HFF-Myc (cell line): ENCODE measurements around the gene MRPL18.

Experiments
- DNase-seq: peaks from one replicate; pipeline ENCODE4 v3.0.0-alpha.2; 2011; ENCODE audit warnings: low read depth; ENCODE audit errors: extremely low read depth
- H3K4me3 ChIP-seq: replicated peaks from 2 replicates; pipeline ENCODE4 v1.5.1; 2011; ENCODE audit warnings: low read depth, mild to moderate bottlenecking, control low read depth, low read length
- TF ChIP-seq, protein P1 (sequence below): IDR thresholded peaks from 2 replicates; pipeline ENCODE4 v1.5.1; 2012; ENCODE audit warnings: mild to moderate bottlenecking, low read depth, low read length, control low read depth; ENCODE audit errors: missing control alignments

MRPL18 gene

GRCh38 chr6:159832946-159833345 lies 42.7 kb downstream of the MRPL18 start:
- TF ChIP-seq, protein P1, sequence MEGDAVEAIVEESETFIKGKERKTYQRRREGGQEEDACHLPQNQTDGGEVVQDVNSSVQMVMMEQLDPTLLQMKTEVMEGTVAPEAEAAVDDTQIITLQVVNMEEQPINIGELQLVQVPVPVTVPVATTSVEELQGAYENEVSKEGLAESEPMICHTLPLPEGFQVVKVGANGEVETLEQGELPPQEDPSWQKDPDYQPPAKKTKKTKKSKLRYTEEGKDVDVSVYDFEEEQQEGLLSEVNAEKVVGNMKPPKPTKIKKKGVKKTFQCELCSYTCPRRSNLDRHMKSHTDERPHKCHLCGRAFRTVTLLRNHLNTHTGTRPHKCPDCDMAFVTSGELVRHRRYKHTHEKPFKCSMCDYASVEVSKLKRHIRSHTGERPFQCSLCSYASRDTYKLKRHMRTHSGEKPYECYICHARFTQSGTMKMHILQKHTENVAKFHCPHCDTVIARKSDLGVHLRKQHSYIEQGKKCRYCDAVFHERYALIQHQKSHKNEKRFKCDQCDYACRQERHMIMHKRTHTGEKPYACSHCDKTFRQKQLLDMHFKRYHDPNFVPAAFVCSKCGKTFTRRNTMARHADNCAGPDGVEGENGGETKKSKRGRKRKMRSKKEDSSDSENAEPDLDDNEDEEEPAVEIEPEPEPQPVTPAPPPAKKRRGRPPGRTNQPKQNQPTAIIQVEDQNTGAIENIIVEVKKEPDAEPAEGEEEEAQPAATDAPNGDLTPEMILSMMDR: no peak
- no peak overlapping the region for H3K4me3 ChIP-seq
- DNase-seq: no peak

DNA sequence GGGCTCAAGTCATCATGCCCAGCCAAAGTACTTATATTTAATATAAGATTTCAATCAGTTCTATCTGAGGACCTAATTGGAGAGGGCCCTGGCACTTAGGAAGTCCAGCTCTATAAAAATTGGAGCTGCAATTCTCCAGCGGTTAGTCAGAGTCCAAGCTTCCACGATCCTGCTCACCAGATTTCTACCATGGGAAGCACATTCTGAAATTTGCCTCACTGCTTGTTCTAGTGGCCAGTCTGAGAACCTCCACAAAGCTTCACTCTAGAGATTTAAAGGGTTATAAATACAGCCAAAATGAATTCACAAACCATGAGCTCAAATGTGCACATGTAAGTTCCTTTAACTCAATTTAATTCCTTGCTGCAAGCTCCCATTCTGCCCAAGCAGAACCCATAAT lies 43.3 kb downstream of the MRPL18 start:
- peak; percentile 15 for DNase-seq
- TF ChIP-seq, protein P1: no peak
- no peak overlapping the region for H3K4me3 ChIP-seq

DNA sequence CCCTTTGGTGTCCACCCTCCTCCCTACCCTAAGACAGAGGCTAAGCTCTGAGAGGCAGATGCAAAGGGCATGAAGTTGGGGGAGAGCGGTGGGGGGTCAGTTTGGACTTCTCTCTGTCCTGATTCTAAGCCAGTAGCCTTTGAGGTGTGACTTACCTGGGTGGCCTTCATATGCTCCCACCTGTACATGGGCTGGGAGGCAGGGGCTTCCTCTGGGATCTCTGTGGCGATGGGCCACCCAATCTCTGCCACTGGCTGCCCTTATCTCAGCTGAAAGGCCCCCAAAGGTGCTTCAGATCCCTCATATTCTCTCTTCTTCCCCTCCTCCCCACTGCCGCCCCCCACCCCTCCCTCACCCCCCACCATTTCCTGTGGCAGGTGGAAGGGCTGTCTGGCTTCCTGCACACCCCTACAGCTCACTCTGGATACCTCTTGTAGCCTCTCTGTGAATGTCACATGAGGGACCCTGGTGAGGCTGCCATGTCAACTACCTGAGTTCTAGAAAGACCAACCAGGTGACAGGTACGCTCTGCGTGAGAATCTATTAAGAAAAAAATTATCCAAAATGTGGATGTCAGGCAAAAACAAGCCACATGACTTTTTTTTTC lies 43.8 kb downstream of the MRPL18 start:
- TF ChIP-seq, protein P1: no peak
- no peak for DNase-seq
- no peak overlapping the region for H3K4me3 ChIP-seq

GRCh38 chr6:159836718-159837490 lies 46.6 kb downstream of the MRPL18 start:
- TF ChIP-seq, protein P1: no peak
- no peak for DNase-seq
- H3K4me3 ChIP-seq: no peak overlapping the region

DNA sequence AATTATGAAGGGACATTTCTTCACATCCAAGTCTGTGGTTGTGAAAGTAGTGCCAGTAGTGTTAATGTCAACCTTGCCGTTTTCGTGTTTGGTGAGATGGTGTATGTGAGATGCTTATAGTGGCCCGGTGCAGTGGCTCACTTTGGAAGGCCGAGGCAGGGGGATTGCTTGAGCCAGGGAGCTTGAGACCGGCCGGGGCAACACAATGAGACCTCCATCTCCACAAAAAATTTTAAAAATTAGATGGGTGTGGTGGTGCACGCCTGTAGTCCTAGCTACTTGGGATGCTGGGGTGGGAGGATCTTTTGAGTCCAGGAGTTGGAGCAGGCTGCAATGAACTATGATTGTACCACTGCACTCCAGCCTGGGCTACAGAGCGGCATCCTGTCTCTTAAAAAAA lies 47.2 kb downstream of the MRPL18 start:
- TF ChIP-seq, protein P1: no peak
- no peak overlapping the region for H3K4me3 ChIP-seq
- no peak for DNase-seq

DNA sequence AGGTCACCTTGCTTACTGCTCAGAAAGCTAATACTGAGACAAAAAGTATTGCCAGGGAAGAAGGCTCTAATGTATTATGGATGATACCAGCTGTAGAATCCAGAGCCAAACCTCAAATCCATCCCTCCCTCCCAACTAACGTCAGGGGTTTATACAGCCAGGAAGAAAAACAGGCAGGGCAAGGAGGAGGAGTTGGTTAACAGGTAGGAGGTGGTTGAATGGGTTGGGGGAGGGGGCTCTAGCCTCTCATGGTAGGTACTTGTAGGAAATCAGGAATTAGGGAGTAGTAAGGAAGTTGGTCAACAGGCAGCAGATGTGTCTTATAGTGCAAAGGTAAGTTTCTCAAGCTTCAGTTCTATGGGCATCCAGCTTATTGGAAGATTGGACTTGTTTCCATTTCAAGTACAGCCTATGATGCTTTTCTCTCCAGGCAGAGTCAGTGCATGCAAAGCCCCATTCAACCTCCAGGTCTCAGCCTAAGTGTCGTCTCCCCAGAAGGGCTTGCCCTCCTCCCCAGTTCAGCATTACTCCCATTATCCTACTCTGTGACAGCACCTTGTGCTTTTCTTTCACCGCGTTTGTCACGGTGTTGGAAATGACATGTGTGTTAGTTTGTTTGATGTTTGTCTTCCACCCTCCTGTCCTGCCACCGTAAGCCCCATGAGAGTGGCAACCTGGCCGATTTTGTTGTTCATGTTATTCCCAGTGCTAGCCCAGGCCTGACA lies 47.9 kb downstream of the MRPL18 start:
- no peak for DNase-seq
- TF ChIP-seq, protein P1: no peak
- no peak overlapping the region for H3K4me3 ChIP-seq
